IPS-20b (cell line): ENCODE data around the gene ABLIM2.

Experiments
- H3K27ac ChIP-seq: one replicate; pipeline ENCODE4 v1.5.1; 2013; ENCODE audit warnings: low read length
- H3K27me3 ChIP-seq: 2 replicates; pipeline ENCODE4 v1.6.1; 2013; ENCODE audit warnings: mild to moderate bottlenecking, low read length, inconsistent platforms; ENCODE audit not compliant: insufficient read depth
- H3K36me3 ChIP-seq: 2 replicates; pipeline ENCODE4 v1.6.1; 2013; ENCODE audit warnings: low read depth, mild to moderate bottlenecking, inconsistent platforms, low read length, moderate library complexity; ENCODE audit not compliant: insufficient read depth
- H3K4me1 ChIP-seq: 2 replicates; pipeline ENCODE4 v1.6.1; 2013; ENCODE audit warnings: mild to moderate bottlenecking, control low read depth, inconsistent platforms, low read length, moderate library complexity; ENCODE audit not compliant: insufficient read depth
- H3K4me3 ChIP-seq: 2 replicates; pipeline ENCODE4 v1.5.1; 2013; ENCODE audit warnings: mild to moderate bottlenecking, low read length, inconsistent platforms
- H3K9ac ChIP-seq: 2 replicates; pipeline ENCODE4 v1.6.1; 2013; ENCODE audit warnings: low read depth, mild to moderate bottlenecking, inconsistent platforms, low read length, moderate library complexity
- H3K9me3 ChIP-seq: 2 replicates; pipeline ENCODE4 v1.6.1; 2013; ENCODE audit warnings: mild to moderate bottlenecking, low read depth, low read length, inconsistent platforms; ENCODE audit not compliant: insufficient read depth

Gene ABLIM2

GRCh38 chr4:8169763-8170162 lies 11.2 kb upstream of the ABLIM2 start:
- no peak overlapping the region for H3K27ac ChIP-seq

GRCh38 chr4:8168832-8169598 lies 10.4 kb upstream of the ABLIM2 start:
- H3K9me3 ChIP-seq: peaks cover 14% of the 10 kb centered on the region
- H3K9ac ChIP-seq: no peak overlapping the region
- peaks cover 4% of the 10 kb centered on the region; the same call in 1 of the 2 replicates for H3K27me3 ChIP-seq
- H3K36me3 ChIP-seq: no peaks in the 10 kb centered on the region
- H3K4me1 ChIP-seq: no peaks in the 10 kb centered on the region
- no peak overlapping the region for H3K27ac ChIP-seq
- H3K4me3 ChIP-seq: no peak overlapping the region

More at GRCh38 chr4:8169763-8170162, 11.2 kb upstream of the ABLIM2 start:
- no peaks in the 10 kb centered on the region for H3K27me3 ChIP-seq
- H3K36me3 ChIP-seq: no peaks in the 10 kb centered on the region
- no peaks in the 10 kb centered on the region for H3K4me1 ChIP-seq
- peaks cover 14% of the 10 kb centered on the region for H3K9me3 ChIP-seq
- no peak overlapping the region for H3K4me3 ChIP-seq
- no peak overlapping the region for H3K9ac ChIP-seq

- no peak overlapping the region for H3K4me3 ChIP-seq
- H3K9me3 ChIP-seq: peaks cover 14% of the 10 kb centered on the region
- H3K4me1 ChIP-seq: no peaks in the 10 kb centered on the region
- H3K9ac ChIP-seq: no peak overlapping the region
- H3K27ac ChIP-seq: no peak overlapping the region
- peaks cover 4% of the 10 kb centered on the region; the same call in 1 of the 2 replicates for H3K27me3 ChIP-seq
- no peaks in the 10 kb centered on the region for H3K36me3 ChIP-seq
Measured at GRCh38 chr4:8168232-8168631, 9.6 kb upstream of the ABLIM2 start.

GRCh38 chr4:8167815-8168214 lies 9.2 kb upstream of the ABLIM2 start:
- Histone ChIP-seq H3K9ac (no peak overlapping the region), H3K27me3 (peaks cover 4% of the 10 kb centered on the region; the same call in 1 of the 2 replicates), H3K4me1 (no peaks in the 10 kb centered on the region), H3K36me3 (no peaks in the 10 kb centered on the region), H3K4me3 (no peak overlapping the region), H3K9me3 (peaks cover 14% of the 10 kb centered on the region), H3K27ac (no peak overlapping the region)

DNA sequence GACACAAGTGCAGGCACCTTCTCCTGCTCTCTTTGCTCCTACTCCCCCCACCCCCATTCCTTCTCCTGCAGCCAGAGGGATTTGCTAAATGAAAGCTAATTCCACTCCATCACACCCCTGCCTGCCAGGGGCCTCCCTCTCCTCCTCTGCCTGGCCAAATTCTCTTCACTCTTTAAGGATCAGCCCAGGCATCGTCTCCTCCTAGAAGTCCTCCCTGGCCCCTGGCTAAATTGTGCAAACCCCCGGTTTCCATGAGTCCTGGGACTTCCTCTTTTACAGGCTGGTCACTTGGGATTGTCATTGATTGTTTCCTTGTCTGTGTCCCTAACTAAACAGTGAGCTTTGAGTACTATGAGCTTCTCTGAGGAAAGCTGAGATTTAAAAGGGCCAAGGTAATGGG lies 8.7 kb upstream of the ABLIM2 start:
- Histone ChIP-seq H3K4me3 (no peak overlapping the region), H3K36me3 (no peaks in the 10 kb centered on the region), H3K27ac (no peak overlapping the region), H3K9me3 (peaks cover 14% of the 10 kb centered on the region), H3K27me3 (peaks cover 4% of the 10 kb centered on the region; the same call in 1 of the 2 replicates), H3K4me1 (no peaks in the 10 kb centered on the region), H3K9ac (no peak overlapping the region)

DNA sequence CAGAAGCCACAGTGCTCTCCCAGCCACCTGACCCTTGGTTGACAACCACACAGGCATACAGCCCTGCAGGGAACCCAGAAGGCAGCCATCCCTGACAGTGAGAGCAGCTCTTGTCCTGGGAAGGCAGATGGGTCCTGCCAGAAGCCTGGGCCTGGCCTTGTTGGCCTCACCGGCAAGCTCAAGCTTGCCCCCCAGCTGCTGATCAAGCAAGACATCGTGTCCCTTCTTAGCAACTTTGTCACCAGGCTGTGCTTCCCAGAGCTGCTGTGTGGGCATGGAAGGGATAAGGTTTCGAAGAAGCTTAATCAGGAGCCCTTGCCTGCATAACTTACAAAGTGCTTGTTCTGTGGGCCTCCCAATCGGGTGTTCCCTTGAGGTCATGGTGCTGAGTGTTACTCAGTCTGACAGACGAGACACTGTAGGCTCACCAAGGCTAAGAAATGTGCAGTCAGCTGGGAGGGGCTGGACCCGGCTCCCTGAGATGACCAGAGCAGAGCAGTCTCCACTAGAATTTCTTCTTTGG lies 6.8 kb upstream of the ABLIM2 start:
- peaks cover 18% of the 10 kb centered on the region for H3K27me3 ChIP-seq
- H3K4me3 ChIP-seq: no peak overlapping the region
- no peak overlapping the region for H3K9ac ChIP-seq
- no peak overlapping the region for H3K27ac ChIP-seq
- H3K4me1 ChIP-seq: no peaks in the 10 kb centered on the region
- no peaks in the 10 kb centered on the region for H3K36me3 ChIP-seq
- H3K9me3 ChIP-seq: peaks cover 14% of the 10 kb centered on the region

DNA sequence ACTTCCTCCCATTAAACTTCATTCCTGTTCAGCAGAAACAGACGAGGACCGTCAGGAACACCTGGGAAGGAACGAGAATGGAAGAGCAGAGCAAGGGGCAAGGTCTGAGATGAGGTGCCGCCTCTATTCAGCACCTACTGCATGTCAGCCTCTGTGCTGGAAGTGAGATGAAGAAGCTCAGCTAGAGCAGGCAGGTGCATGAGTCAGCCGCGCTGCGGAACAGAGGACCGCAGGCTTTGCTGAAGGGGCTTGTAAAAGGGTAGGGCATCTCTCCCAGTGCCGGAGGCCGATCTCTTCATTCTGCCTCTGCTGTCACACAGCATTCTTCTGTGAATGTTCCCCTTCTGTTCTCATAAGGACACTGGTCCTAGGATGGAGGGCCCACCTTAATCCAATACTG lies 6.1 kb upstream of the ABLIM2 start:
- no peak overlapping the region for H3K27ac ChIP-seq
- no peaks in the 10 kb centered on the region for H3K36me3 ChIP-seq

DNA sequence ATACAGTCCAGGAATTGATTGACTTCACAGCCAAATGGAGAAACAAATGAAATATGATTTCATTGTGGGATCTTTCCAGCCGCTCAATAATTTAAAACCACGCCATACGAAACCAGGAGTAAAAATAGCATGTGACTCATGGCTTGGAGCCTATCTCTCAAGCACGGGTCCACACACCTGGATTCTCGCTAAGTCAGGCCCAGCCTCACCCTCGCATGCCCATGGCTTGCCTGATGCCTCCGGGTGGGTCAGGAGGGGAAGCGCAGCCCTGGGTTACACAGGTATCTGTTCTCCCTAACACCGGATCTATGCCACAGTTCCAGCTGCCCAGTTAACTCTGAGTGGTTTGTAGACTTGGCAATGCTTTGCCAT lies 5.6 kb upstream of the ABLIM2 start:
- H3K36me3 ChIP-seq: no peaks in the 10 kb centered on the region
- peaks cover 31% of the 10 kb centered on the region for H3K27me3 ChIP-seq
- no peak overlapping the region for H3K27ac ChIP-seq
- peaks cover 12% of the 10 kb centered on the region for H3K9me3 ChIP-seq
- H3K9ac ChIP-seq: no peak overlapping the region
- peaks cover 3% of the 10 kb centered on the region; the same call in 1 of the 2 replicates for H3K4me1 ChIP-seq
- no peak overlapping the region for H3K4me3 ChIP-seq

More for the DNA sequence above, 6.1 kb upstream of the ABLIM2 start:
- H3K9me3 ChIP-seq: peaks cover 14% of the 10 kb centered on the region
- no peak overlapping the region for H3K4me3 ChIP-seq
- peaks cover under 1% of the 10 kb centered on the region; the same call in 1 of the 2 replicates for H3K4me1 ChIP-seq
- peaks cover 26% of the 10 kb centered on the region for H3K27me3 ChIP-seq
- no peak overlapping the region for H3K9ac ChIP-seq

- Histone ChIP-seq H3K36me3 (no peaks in the 10 kb centered on the region), H3K4me1 (peaks cover 3% of the 10 kb centered on the region; the same call in 1 of the 2 replicates), H3K27ac (no peak overlapping the region), H3K9ac (no peak overlapping the region), H3K27me3 (peaks cover 31% of the 10 kb centered on the region), H3K4me3 (no peak overlapping the region), H3K9me3 (peaks cover 7% of the 10 kb centered on the region)
Measured at GRCh38 chr4:8163436-8164193, 5.0 kb upstream of the ABLIM2 start.

- H3K27me3 ChIP-seq: peaks cover 36% of the 10 kb centered on the region
- no peak overlapping the region for H3K27ac ChIP-seq
- no peaks in the 10 kb centered on the region for H3K36me3 ChIP-seq
- H3K9ac ChIP-seq: no peak overlapping the region
- H3K9me3 ChIP-seq: 0 out of 2 replicates have a peak, but pooled peaks cover under 1% of the 10 kb centered on the region
- no peak overlapping the region for H3K4me3 ChIP-seq
- peaks cover 3% of the 10 kb centered on the region; the same call in 1 of the 2 replicates for H3K4me1 ChIP-seq
Measured at GRCh38 chr4:8163026-8163425, 4.4 kb upstream of the ABLIM2 start.

GRCh38 chr4:8162625-8163024 lies 4.0 kb upstream of the ABLIM2 start:
- Histone ChIP-seq H3K9ac (no peak overlapping the region), H3K4me3 (no peak overlapping the region), H3K27ac (no peak overlapping the region), H3K4me1 (peaks cover 3% of the 10 kb centered on the region; the same call in 1 of the 2 replicates), H3K27me3 (peaks cover 40% of the 10 kb centered on the region), H3K36me3 (no peaks in the 10 kb centered on the region), H3K9me3 (no peaks in the 10 kb centered on the region)
